PFSK-1 (cell line): ENCODE data around the gene RALA.

Experiments used
- FOXP2 ChIP-seq: optimal IDR thresholded peaks from 2 replicates; pipeline ENCODE3; 2011; ENCODE audit warnings: borderline replicate concordance, control low read depth, inconsistent platforms; ENCODE audit not compliant: insufficient read depth; ENCODE audit errors: extremely low read length, extremely low read depth
- POLR2AphosphoS5 ChIP-seq: IDR thresholded peaks from 2 replicates; pipeline ENCODE4 v1.6.1; 2012; ENCODE audit warnings: low read depth, mild to moderate bottlenecking, control low read depth, low read length, moderate library complexity
- REST ChIP-seq, 2 experiments: IDR thresholded peaks; 2 replicates each; pipeline versions ENCODE4 v1.6.1 to v1.8.0; 2011 to 2012; ENCODE audit warnings: low read depth in 2 of 2, low read length in 2 of 2, control low read depth in 1 of 2, inconsistent platforms in 1 of 2, mild to moderate bottlenecking in 1 of 2, moderate library complexity in 1 of 2; ENCODE audit not compliant: insufficient read depth in 1 of 2
- SIN3A ChIP-seq: IDR thresholded peaks from 2 replicates; pipeline ENCODE4 v1.6.1; 2012; ENCODE audit warnings: mild to moderate bottlenecking, low read length, moderate library complexity, borderline replicate concordance; ENCODE audit not compliant: insufficient read depth
- TAF1 ChIP-seq: IDR thresholded peaks from 2 replicates; pipeline ENCODE4 v1.6.1; 2012; ENCODE audit warnings: low read length, control low read depth, borderline replicate concordance; ENCODE audit not compliant: insufficient read depth

The RALA gene

GRCh38 chr7:39624935-39625694 lies 1.7 kb downstream of the RALA start:
- TF ChIP-seq REST (IDR thresholded peaks at IDR 0.05; ENCODE audit: insufficient read depth in 1 of 2, low read depth in 2 of 2, low read length in 2 of 2) (no peak), POLR2AphosphoS5 (no peak), FOXP2 (no peak), SIN3A (no peak), TAF1 (no peak)

- TF ChIP-seq REST (IDR thresholded peaks at IDR 0.05; ENCODE audit: insufficient read depth in 1 of 2, low read depth in 2 of 2, low read length in 2 of 2) = no peak
- TF ChIP-seq FOXP2 = no peak
- no peak for TF ChIP-seq POLR2AphosphoS5
- no peak for TF ChIP-seq SIN3A
- TF ChIP-seq TAF1 = no peak
Measured at GRCh38 chr7:39631736-39632308, 8.4 kb downstream of the RALA start.

GRCh38 chr7:39633563-39634477 lies 10.4 kb downstream of the RALA start:
- no peak for TF ChIP-seq POLR2AphosphoS5
- TF ChIP-seq FOXP2 = no peak
- no peak for TF ChIP-seq TAF1
- no peak for TF ChIP-seq REST (IDR thresholded peaks at IDR 0.05; ENCODE audit: insufficient read depth in 1 of 2, low read depth in 2 of 2, low read length in 2 of 2)

- TF ChIP-seq POLR2AphosphoS5 (no peak), TAF1 (no peak), SIN3A (no peak), REST (IDR thresholded peaks at IDR 0.05; ENCODE audit: insufficient read depth in 1 of 2, low read depth in 2 of 2, low read length in 2 of 2) (no peak), FOXP2 (no peak)
Measured at GRCh38 chr7:39634478-39634805, 11.1 kb downstream of the RALA start.
